GM18868 (cell line): ENCODE data around the gene FXYD4.
A peak's percentile ranks its signal among the peaks of the same experiment; 100 is the strongest.

ENCODE experiments used
- ATAC-seq: cut with Tn5 transposase; IDR thresholded peaks from one replicate; pipeline ENCODE4 v1.9.1; 2021; ENCODE audit warnings: mild to moderate bottlenecking, moderate library complexity; ENCODE audit not compliant: unreplicated experiment

Gene FXYD4

GRCh38 chr10:43343126-43343525 is 28.3 kb upstream of the FXYD4 start:
- no peak for ATAC-seq

GRCh38 chr10:43344051-43344450 is 27.4 kb upstream of the FXYD4 start:
- ATAC-seq: no peak

- no peak for ATAC-seq
Observed at GRCh38 chr10:43347997-43348396, 23.4 kb upstream of the FXYD4 start.

- peak; percentile 99 for ATAC-seq
Observed at GRCh38 chr10:43348511-43349312, 22.7 kb upstream of the FXYD4 start.

- ATAC-seq: no peak
Observed at GRCh38 chr10:43350156-43350555, 21.3 kb upstream of the FXYD4 start.

- ATAC-seq: no peak
Observed at GRCh38 chr10:43350686-43351085, 20.8 kb upstream of the FXYD4 start.

- ATAC-seq: no peak
Observed at GRCh38 chr10:43351301-43351700, 20.1 kb upstream of the FXYD4 start.

GRCh38 chr10:43352951-43353350 is 18.5 kb upstream of the FXYD4 start:
- no peak for ATAC-seq

GRCh38 chr10:43353495-43354329 is 17.7 kb upstream of the FXYD4 start:
- no peak for ATAC-seq

GRCh38 chr10:43354330-43354635 is 17.2 kb upstream of the FXYD4 start:
- ATAC-seq: no peak

GRCh38 chr10:43354879-43355380 is 16.5 kb upstream of the FXYD4 start:
- ATAC-seq: no peak

GRCh38 chr10:43355749-43356371 is 15.6 kb upstream of the FXYD4 start:
- ATAC-seq: no peak

GRCh38 chr10:43360086-43360485 is 11.3 kb upstream of the FXYD4 start:
- ATAC-seq: no peak

GRCh38 chr10:43361547-43362190 is 9.8 kb upstream of the FXYD4 start:
- ATAC-seq: no peak

GRCh38 chr10:43362191-43362839 is 9.1 kb upstream of the FXYD4 start:
- peak; percentile 98 for ATAC-seq

- no peak for ATAC-seq
Observed at GRCh38 chr10:43365001-43365400, 6.4 kb upstream of the FXYD4 start.

- ATAC-seq: no peak
Observed at GRCh38 chr10:43369921-43370320, 1.5 kb upstream of the FXYD4 start.

GRCh38 chr10:43370671-43371215 is 693 bp upstream of the FXYD4 start:
- ATAC-seq: no peak

- no peak for ATAC-seq
Observed at GRCh38 chr10:43372765-43373361, 1.4 kb downstream of the FXYD4 start.

GRCh38 chr10:43373461-43373860 is 2.0 kb downstream of the FXYD4 start:
- no peak for ATAC-seq
